ENCODE measurements around the gene NHEJ1.

The NHEJ1 gene

DNA sequence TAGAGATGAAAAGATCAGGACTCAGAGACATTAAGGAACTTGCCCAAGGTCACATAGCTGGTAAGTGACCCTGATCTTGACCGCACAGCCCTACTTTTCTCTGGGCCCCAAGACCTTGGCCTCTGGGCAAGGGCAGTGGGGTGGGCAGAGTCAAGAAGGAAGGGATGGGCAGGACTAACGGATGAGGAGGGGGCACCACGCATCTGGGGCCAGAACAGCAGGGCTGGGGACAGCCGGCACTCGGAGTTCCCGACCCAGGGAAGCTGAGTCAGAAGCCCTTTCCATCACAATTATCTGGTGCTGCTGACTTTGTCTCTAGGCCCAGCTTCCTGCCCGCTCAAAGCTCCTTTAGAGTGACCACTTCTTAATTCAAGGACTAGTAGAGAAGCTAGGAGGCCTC is 133.7 kb downstream of the NHEJ1 start:
- no peak for DNase-seq

DNA sequence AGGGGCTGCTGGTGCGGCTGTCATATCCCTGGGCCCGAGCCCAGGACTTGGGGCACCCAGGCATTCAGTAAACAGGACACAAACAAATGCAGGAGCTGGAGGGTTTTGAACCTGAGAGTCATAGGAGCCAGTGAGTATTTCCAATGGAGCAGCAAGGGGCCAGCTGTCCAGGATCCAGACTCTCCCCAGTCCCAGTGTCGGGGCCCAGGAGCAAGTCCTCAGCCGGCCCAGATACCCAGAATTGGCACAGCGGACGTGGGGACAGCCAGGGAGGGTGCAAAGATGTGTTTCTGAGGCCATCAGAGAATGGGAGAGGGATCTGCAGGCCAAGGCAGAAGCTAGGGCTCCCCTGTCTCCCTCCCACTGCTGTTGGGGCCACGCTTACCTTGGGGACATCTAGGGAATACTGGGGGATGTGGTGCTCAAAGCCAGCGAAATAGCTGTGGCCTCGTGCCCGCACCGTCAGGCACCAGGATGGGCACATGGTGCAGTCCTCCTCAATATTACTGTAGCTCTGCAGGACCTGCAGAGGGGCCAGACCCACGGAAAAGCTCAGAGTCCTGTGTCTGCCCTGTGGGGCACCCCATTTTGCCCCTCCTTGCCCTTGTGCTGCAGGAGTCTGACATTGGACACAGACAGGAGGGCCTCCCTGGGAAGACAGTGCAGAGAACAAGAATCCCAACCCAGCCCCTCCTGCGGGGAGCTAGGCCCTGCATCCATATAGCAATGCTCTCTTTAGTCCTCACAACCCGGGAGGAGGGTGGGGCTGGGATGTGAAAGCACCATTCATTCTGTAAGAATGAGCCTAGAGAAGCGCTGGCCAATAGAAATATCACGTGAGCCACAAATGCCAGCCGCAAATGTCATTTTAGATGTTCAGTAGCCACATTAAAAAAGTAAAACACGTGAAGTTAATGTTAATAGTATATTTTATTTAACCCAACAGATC is 134.7 kb downstream of the NHEJ1 start:
- DNase-seq, result no peak

Data from NCI-H524 treated with DMSO at 0.1 percent for 48 hours (cell line).